Activated CD4-positive, alpha-beta T cell treated with anti-CD3 and anti-CD28 coated beads for 36 hours (primary cell): ENCODE measurements around the gene DCLRE1C. TPM values are rescaled to one million over a fixed set of nuclear protein-coding genes. Genes with fewer than 3 reads are reported as not detected.
"Not testable (repeated sequence)": the region's sequence is repeated elsewhere in the genome, so short reads cannot be mapped to it uniquely, and the experiment has no call there.

Experiments
- ATAC-seq: fragments of 200-7000 bp; cut with Tn5 transposase; one replicate; pipeline ENCODE4 v1.10.0; 2021; ENCODE audit warnings: mild to moderate bottlenecking, moderate library complexity
- CTCF ChIA-PET: fragments of 350-600 bp; sonication (Branson Sonifier 250); formaldehyde crosslinking; loops from one replicate; lab custom pipeline; 2021; ENCODE audit warnings: antibody characterized with exemption; lab: Charles Lee
- POLR2A ChIA-PET: fragments of 350-600 bp; sonication (Branson Sonifier 250); formaldehyde crosslinking; loops from one replicate; lab custom pipeline; 2021; ENCODE audit warnings: antibody characterized with exemption, inconsistent platforms; lab: Charles Lee
- DNase-seq: peaks from one replicate; pipeline ENCODE4 v3.0.0-alpha.2; 2020
- H3K27ac Mint-ChIP-seq: one replicate; pipeline ENCODE4 v1.8.0; 2021; ENCODE audit warnings: mixed read lengths
- H3K27me3 Mint-ChIP-seq: one replicate; pipeline ENCODE4 v1.8.0; 2021; ENCODE audit warnings: mixed read lengths
- H3K36me3 Mint-ChIP-seq: one replicate; pipeline ENCODE4 v1.8.0; 2021; ENCODE audit warnings: low read depth, mixed read lengths
- H3K4me1 Mint-ChIP-seq: one replicate; pipeline ENCODE4 v1.8.0; 2021; ENCODE audit warnings: mixed read lengths
- H3K4me3 Mint-ChIP-seq: one replicate; pipeline ENCODE4 v1.8.0; 2021; ENCODE audit warnings: mild to moderate bottlenecking, moderate library complexity, mixed read lengths
- H3K9me3 Mint-ChIP-seq: one replicate; pipeline ENCODE4 v1.8.0; 2021; ENCODE audit warnings: low read depth, mixed read lengths
- intact Hi-C, 2 experiments: fragments of 100-400 bp; cut with DNase I in 1 of 2; cut with micrococcal nuclease in 1 of 2; formaldehyde crosslinking; loops; one replicate each; pipeline versions ENCODE4 v1.14.2 to v1.15.1; 2022 to 2024; cut with DNase I, micrococcal nuclease
- total RNA-seq, 2 experiments: library from RNA; stranded (reverse); gene quantifications; one replicate each; pipeline ENCODE4 v1.2.3, GENCODE V29; 2021

The DCLRE1C gene
- total RNA-seq: 10 to 100 TPM; 17.9 to 30.9 TPM

DNA sequence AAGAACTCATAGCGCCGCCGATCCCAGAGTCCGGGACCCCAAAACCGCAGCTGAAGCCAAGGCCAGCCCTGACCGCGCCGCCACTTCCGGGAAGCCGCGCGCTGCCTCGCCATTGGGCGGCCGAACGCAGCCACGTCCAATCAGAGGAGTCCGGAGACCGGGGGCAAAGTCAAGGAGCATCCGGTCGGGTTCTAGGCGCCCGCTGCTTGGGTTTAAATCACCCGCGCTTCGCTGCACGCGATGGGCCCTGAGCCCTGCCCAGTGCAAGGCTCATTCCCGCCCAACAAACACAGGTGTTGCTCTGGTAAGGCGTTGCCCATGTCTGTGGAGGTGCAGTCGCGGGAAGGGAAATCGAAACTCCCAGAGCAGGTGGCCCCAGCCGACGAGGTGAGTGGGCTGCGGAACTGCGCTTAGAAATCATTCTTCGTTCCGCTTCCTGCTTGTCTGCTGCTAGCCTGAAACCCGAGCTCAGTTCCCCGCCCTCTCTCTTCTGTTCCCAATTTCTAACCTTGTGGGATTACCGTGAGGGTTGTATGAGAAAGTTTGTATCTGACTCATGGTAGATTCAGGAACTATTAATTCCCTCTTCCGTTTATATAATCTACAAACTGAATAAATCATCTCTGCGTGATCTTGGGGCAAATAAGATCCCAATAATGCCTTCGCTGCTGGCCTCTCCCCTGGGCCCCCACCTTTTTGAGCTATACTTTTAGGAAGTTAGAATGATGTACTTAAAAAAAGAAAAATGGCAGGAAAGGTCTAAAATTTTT lies at the start of gene DCLRE1C:
Gene DCLRE1C, minus strand, starts transcription at position 96 of the 770 bp plus-strand sequence. Its CDS starts 86 bp downstream, at position 10.
- DNase-seq (peak; percentile 94), ATAC-seq (peak; percentile 94)
- ChIA-PET POLR2A (interaction anchor here (0.5 to 1.6 kb wide), 6 partner anchors 8 to 769 kb away, joined by 3 to 12 read pairs (median 3); partner anchors contain the start of genes CDNF, HSPA14, MSANTD7 and SUV39H2), CTCF (interaction anchor here (0.8 to 1.0 kb wide), 4 partner anchors 64 to 145 kb away, joined by 3 read pairs; no protein-coding TSS in a partner anchor)
- intact Hi-C loops: loop anchor here (1.0 to 10.0 kb wide), 13 partner anchors 76 to 1609 kb away; partner anchors contain the start of genes CDNF (in 2 of the 2), HSPA14 (in 2 of the 2), MSANTD7 (in 2 of the 2) and SUV39H2 (in 2 of the 2)
- peak within 1 kb of the TSS; percentile 90 for H3K4me3 Mint-ChIP-seq
- H3K27me3 Mint-ChIP-seq: no peaks in the 10 kb centered on the region
- H3K27ac Mint-ChIP-seq: peak within 1 kb of the TSS; percentile 97
- peaks cover 52% of the 10 kb centered on the region for H3K4me1 Mint-ChIP-seq
- peaks cover 21% of the 10 kb centered on the region for H3K36me3 Mint-ChIP-seq
- H3K9me3 Mint-ChIP-seq: no peaks in the 10 kb centered on the region

DNA sequence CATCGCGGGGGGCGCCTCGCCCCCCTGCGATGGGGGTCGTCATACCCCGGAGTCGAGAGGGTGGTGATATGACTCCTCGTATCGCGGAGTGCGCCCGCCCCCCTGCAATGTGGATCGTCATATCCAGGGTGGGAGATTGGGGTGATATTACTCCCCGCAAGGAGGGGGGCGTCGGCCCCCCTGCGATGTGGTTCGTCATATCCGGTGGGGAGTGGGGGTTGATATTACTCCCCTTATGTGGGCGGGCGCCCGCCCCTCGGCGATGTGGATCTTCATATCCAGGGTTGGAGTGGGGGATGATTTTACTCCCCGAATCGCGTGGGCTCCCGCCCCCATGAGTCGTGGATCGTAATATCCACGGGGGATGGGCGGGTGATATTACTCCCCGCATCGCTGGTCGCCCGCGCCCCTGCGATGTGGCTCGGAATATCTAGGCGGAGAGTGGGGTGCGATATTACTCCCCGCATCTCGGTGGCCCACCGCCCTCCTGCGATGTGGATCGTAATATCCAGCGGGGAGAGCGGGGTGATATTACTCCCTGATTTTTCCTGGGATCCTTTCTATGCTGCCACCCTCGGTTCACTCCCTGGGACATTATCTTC lies 42.2 kb upstream of the DCLRE1C start:
- ChIA-PET POLR2A (no interaction called here), CTCF (no interaction called here)
- Mint-ChIP-seq H3K27me3 (peaks cover 1% of the 10 kb centered on the region), H3K4me1 (peaks cover 9% of the 10 kb centered on the region), H3K9me3 (no peaks in the 10 kb centered on the region), H3K4me3 (no peak overlapping the region), H3K36me3 (no peaks in the 10 kb centered on the region), H3K27ac (no peak overlapping the region)
- intact Hi-C loops: no loop called here
- ATAC-seq (no peak), DNase-seq (no peak)

DNA sequence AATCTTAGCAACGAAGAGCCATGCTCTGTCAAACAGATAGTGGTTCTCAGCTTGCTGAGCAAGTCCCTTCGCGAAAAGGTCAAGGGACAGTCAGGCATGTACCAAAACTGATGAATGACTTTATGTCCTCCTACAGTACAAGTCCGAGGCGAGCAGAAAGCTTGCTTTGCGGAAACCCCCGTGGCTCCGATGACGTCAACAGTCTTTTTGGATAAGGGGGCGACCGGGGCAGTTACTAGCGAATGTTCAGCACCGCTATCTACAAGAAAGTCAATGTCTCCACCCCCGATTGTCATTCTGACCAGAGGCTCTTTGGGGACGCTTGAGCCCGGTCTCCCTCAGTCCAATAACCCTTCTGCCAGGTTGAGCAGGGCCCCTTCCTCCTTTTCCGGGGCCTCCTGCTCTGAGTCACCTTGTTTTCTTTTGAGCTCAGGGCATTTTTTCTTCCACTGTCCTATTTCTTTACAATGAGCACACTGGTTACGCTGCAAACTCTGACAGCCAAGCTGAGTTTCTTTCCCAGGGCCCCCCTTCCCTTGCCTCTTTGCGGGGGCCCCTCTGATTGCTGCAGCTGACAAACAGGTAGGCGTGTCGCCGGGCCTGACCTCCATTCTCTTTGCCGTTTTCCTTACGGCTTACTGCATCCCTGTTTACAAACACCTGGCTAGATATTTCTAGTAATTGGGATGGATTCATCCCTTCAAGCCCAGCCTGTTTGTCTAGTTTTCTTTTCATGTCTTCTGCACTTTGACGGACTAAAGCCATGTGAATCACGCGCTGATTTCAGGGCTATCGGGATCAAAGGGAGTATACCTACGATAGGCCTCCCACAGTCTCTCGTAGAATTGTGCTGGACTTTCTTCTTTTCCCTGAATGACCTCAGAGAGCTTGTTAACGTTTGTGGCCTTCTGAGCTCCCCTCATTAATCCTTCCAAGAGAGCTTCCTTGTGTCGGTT lies 39.9 kb upstream of the DCLRE1C start:
- DNase-seq, H3K4me3 Mint-ChIP-seq, CTCF ChIA-PET, H3K36me3 Mint-ChIP-seq, H3K27me3 Mint-ChIP-seq, H3K27ac Mint-ChIP-seq, ATAC-seq, H3K9me3 Mint-ChIP-seq: not testable (repeated sequence)
- H3K4me1 Mint-ChIP-seq: peaks cover 14% of the 10 kb centered on the region
- POLR2A ChIA-PET: interaction anchor here (0.7 kb wide), 1 partner anchor 1692 kb away, joined by 4 read pairs; no protein-coding TSS in a partner anchor
- intact Hi-C loops: loop anchor here in 1 of 2 experiments (5.0 kb wide), 2 partner anchors 89 to 379 kb away; partner anchors contain the start of gene FAM171A1

DNA sequence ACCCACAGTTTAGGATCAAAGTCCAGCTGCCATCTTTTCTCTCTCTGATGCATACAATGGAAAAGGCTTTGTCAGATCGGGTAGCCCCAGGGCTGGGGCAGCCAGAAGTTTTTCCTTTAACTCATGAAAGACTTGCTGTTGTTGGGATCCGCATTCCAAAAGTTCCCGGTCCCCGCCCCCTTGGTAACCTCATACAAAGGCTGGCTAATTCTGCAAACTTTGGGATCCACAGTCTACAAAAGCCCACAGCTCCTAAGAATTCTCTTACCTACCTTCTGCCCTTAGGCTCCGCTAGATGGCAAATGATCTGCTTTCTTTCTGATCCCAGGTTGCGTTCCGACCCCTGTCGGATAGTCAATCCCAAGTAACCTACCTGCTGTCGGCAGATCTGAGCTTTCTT lies 38.4 kb upstream of the DCLRE1C start:
- H3K9me3 Mint-ChIP-seq, H3K4me3 Mint-ChIP-seq, H3K36me3 Mint-ChIP-seq, H3K27me3 Mint-ChIP-seq, POLR2A ChIA-PET, DNase-seq, H3K27ac Mint-ChIP-seq, ATAC-seq, CTCF ChIA-PET: not testable (repeated sequence)
- intact Hi-C loops: loop anchor here in 1 of 2 experiments (5.0 kb wide), 2 partner anchors 90 to 380 kb away; partner anchors contain the start of gene FAM171A1
- H3K4me1 Mint-ChIP-seq: peaks cover 14% of the 10 kb centered on the region

DNA sequence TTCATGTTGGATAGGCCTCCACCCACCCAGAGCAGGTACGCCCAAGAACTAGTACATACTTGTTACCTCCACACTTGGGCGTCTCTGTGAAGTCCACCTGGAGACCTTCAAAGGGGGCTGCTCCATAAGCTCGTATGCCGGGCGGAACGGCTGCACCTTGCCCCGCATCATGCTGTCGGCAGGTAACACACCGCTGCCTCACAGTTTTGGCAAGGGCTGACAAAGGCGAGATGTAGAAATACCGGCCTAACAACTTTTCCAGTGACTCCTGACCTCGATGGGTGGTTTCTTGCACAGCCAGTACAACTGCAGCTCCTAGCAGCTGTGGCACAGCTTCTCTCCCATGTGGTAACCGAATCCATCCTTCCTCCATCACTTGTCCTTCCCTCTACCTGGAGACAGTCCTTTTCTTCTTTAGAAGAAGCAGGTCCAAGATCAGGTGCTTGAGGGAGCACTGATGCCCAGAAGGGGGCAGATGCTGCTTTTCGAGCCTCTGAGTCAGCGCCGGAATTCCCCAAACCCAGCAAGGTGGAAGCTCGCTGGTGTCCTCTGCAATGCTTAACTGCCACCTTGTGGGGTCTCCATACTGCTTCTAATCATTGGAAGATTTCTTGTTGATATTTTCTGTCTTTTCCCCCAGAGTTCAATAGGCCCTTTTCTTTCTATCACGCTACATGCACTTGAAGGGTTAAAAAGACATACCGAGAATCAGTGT lies 37.3 kb upstream of the DCLRE1C start:
- Mint-ChIP-seq H3K27ac (peak overlapping the region; percentile 51), H3K4me1 (peaks cover 14% of the 10 kb centered on the region)
- H3K4me3 Mint-ChIP-seq, H3K9me3 Mint-ChIP-seq, POLR2A ChIA-PET, H3K27me3 Mint-ChIP-seq, H3K36me3 Mint-ChIP-seq, ATAC-seq: not testable (repeated sequence)
- CTCF ChIA-PET: interaction anchor here (0.6 to 1.2 kb wide), 2 partner anchors 112 to 114 kb away, joined by 3 read pairs; no protein-coding TSS in a partner anchor
- DNase-seq: peak; percentile 91
- intact Hi-C loops: loop anchor here (1.0 to 5.0 kb wide), 5 partner anchors 91 to 381 kb away; partner anchors contain the start of gene FAM171A1 (in 2 of the 2)

DNA sequence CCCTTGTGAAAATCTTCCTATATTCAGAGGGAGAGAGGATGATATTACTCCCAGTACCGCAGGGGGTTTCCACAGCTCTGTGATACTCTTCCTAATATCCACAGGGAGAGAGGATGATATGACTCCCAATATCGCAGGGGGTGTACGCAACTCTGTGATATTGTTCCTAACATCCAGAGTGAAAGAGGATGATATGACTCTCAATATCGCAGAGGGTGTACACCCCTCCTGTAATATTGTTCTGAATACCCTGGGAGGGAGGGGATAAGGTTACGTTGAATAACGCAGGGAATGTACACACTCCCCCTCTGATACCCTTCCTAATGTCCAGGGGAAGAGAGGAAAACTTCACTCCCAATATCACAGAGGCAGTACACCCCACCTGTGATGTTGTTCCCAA lies 35.7 kb upstream of the DCLRE1C start:
- intact Hi-C loops, ATAC-seq, H3K4me3 Mint-ChIP-seq, H3K9me3 Mint-ChIP-seq, CTCF ChIA-PET, POLR2A ChIA-PET, H3K36me3 Mint-ChIP-seq, DNase-seq, H3K27ac Mint-ChIP-seq, H3K27me3 Mint-ChIP-seq: not testable (repeated sequence)
- H3K4me1 Mint-ChIP-seq: peaks cover 14% of the 10 kb centered on the region

DNA sequence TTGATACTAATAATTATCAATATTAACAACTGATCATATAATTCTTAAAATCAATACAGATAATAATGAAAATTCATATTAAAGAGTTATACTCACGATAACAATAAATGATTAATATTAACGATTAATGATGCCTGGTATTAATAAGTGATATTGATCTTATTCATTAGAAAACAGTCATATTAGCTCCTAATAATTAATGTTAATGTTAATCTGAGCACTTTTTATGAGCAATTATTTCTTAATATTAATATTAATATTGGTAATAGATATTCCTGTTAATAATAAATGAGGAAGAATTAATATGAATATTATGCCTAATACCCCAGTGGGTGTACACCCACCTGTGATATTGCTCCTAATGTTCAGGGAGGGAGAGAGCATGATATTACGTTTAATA lies 28.8 kb upstream of the DCLRE1C start:
- Mint-ChIP-seq H3K4me3 (no peak overlapping the region), H3K27ac (no peak overlapping the region), H3K36me3 (no peaks in the 10 kb centered on the region), H3K27me3 (no peaks in the 10 kb centered on the region), H3K4me1 (no peaks in the 10 kb centered on the region), H3K9me3 (no peaks in the 10 kb centered on the region)
- ChIA-PET CTCF (no interaction called here), POLR2A (no interaction called here)
- intact Hi-C loops: no loop called here
- ATAC-seq: no peak
- no peak for DNase-seq

DNA sequence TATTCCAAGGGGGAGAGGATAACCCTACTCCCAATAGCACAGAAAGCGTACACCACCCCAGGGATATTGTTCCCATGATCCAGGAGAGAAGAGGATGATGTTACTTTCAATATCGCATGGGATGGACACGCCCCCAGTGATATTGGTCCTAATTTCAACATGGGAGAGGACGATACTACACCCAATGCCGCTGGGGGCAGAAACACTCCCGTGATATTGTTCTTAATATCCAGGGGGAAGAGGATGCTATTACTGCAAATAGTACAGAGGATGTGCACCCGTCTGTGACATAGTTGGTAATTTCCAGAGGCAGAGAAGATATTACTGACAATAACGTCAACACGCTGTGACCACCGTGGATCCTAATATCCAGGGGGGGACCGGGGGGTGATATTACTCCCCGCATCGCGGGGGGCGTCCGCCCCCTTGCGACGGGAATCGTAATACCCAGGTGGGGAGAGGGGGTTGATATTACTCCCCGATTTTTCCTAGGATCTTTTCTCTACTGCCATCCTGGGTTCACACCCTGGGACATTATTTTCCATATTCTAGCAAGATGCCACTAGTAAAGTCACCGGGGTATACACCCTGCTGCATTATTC lies 21.9 kb upstream of the DCLRE1C start:
- peak; percentile 30 for ATAC-seq
- Mint-ChIP-seq H3K4me3 (no peak overlapping the region), H3K36me3 (no peaks in the 10 kb centered on the region), H3K27me3 (peaks cover 16% of the 10 kb centered on the region), H3K27ac (no peak overlapping the region), H3K9me3 (no peaks in the 10 kb centered on the region), H3K4me1 (no peaks in the 10 kb centered on the region)
- no peak for DNase-seq
- intact Hi-C loops: no loop called here
- CTCF ChIA-PET: no interaction called here
- POLR2A ChIA-PET: no interaction called here

DNA sequence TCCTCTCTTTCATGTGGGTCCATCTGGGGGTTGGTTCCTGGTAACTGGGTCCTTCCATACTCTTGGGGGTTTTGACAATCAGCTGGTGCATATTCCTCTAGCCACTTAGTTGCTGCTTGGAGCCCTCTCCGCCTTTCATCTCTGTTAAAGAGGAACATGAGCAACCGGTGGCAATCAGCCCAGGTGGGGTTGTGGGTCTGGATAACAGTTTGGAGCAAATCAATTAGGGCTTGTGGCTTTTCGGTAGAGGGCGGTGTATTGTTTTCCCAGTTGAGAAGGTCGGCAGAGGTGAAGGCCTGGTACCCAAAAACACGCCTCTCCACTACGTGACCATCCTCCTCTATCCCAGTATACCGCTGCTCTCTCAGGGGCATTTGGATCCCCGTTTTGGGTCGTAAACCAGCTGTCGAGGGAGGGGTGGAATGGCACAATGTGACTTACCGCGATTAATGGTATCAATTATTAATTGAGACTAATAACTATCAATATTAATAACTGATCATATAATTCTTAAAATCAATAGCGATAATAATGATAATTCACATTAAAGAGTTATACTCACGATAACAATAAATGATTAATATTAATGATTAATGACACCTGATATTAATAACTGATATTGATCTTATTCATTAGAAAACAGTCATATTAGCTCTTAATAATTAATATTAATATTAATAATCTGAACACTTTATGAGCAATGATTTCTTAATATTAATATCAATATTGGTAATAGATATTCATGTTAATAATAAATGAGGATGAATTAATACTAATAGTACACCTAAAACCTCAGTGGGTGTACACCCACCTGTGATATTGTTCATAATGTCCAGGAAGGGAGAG lies 20.5 kb upstream of the DCLRE1C start:
- H3K27me3 Mint-ChIP-seq: peaks cover 16% of the 10 kb centered on the region
- H3K9me3 Mint-ChIP-seq, H3K36me3 Mint-ChIP-seq, H3K27ac Mint-ChIP-seq, DNase-seq, POLR2A ChIA-PET, ATAC-seq, H3K4me1 Mint-ChIP-seq, H3K4me3 Mint-ChIP-seq: not testable (repeated sequence)
- intact Hi-C loops: loop anchor here in 1 of 2 experiments (5.0 kb wide), 1 partner anchor 777 kb away; no protein-coding TSS in a partner anchor
- CTCF ChIA-PET: interaction anchor here (0.9 to 1.0 kb wide), 2 partner anchors 85 to 96 kb away, joined by 3 read pairs; partner anchors contain the start of gene SUV39H2
